SK-N-SH treated with all-trans-retinoic acid at 6 μM for 48 hours (cell line): Measurements from ENCODE around the gene ABCB11.
A peak's percentile ranks its signal among the peaks of the same experiment; 100 is the strongest.
"Not testable (repeated sequence)": the region's sequence is repeated elsewhere in the genome, so short reads cannot be mapped to it uniquely, and the experiment has no call there.

ENCODE experiments used
- ATAC-seq: fragments of 200-7000 bp; cut with Tn5 transposase; 3 replicates; pipeline ENCODE4 v1.9.1; 2020; ENCODE audit warnings: mild to moderate bottlenecking, moderate library complexity
- ARNTL ChIP-seq: fragments of 450-650 bp; formaldehyde crosslinking; IDR thresholded peaks from 2 replicates; pipeline ENCODE4 v1.5.0; 2020; ENCODE audit warnings: low read depth, mild to moderate bottlenecking, moderate library complexity, borderline replicate concordance
- ESRRG ChIP-seq: fragments of 250-450 bp; sonication (Bioruptor Pico); IDR thresholded peaks from 2 replicates; pipeline ENCODE4 v1.6.1; 2021; ENCODE audit warnings: mild to moderate bottlenecking
- GLIS3 ChIP-seq: fragments of 250-450 bp; sonication (Bioruptor Pico); IDR thresholded peaks from 2 replicates; pipeline ENCODE4 v1.5.0; 2020; ENCODE audit warnings: mild to moderate bottlenecking, moderate library complexity
- SNAI2 ChIP-seq: fragments of 250-450 bp; sonication (Bioruptor Pico); IDR thresholded peaks from 2 replicates; pipeline ENCODE4 v1.5.0; 2020; ENCODE audit warnings: mild to moderate bottlenecking, moderate library complexity
- ZC3H10 ChIP-seq: fragments of 250-450 bp; sonication (Bioruptor Pico); IDR thresholded peaks from 2 replicates; pipeline ENCODE4 v1.5.1; 2021; ENCODE audit warnings: mild to moderate bottlenecking, moderate library complexity
- ZFP3 ChIP-seq: fragments of 250-450 bp; sonication (Bioruptor Pico); IDR thresholded peaks from 2 replicates; pipeline ENCODE4 v1.5.0; 2020; ENCODE audit warnings: mild to moderate bottlenecking, moderate library complexity
- ZFP30 ChIP-seq: fragments of 450-650 bp; formaldehyde crosslinking; IDR thresholded peaks from 2 replicates; pipeline ENCODE4 v1.5.0; 2022; ENCODE audit warnings: mild to moderate bottlenecking, moderate library complexity
- ZNF8 ChIP-seq: fragments of 450-650 bp; formaldehyde crosslinking; IDR thresholded peaks from 2 replicates; pipeline ENCODE4 v1.5.0; 2020; ENCODE audit warnings: mild to moderate bottlenecking, moderate library complexity

ABCB11 gene

DNA sequence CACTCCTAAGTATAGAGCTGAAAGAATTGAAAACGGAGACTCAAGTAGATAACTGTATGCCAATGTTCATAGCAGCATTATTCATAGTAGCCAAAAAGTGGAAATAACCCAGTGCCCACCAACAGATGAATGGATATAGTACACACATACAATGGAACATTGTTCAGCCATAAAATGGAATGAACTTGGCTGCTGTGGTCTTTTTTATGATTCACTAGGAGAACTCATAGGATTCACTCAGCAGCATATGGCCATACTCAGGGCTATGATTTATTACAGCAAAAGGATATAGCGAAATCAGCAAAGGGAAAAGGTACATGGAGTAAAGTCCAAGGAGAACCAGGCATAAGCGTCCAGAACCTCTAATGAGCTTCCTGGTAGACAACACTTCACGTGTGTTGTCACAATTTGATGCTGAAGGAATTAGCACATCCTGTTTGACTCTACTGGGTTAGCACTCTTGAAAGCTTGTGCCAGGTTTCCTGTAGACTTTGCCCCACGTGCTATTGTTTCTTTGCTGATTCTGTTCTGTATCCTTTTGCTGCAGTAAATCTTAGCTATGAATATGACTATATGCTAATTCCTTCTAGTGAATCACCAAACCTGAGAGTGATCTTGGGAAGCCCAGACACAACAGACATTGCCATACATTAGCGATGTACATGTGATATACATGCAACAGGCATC, 156.6 kb downstream of the ABCB11 start:
- ATAC-seq, result no peak
- TF ChIP-seq GLIS3, result no peak
- no peak for TF ChIP-seq ZFP3
- no peak for TF ChIP-seq SNAI2 (CRISPR knock-in tag)
- no peak for TF ChIP-seq ZNF8
- no peak for TF ChIP-seq ZFP30
- TF ChIP-seq ZC3H10 (CRISPR knock-in tag), result no peak
- TF ChIP-seq ARNTL (CRISPR knock-in tag), result no peak
- TF ChIP-seq ESRRG, result no peak

DNA sequence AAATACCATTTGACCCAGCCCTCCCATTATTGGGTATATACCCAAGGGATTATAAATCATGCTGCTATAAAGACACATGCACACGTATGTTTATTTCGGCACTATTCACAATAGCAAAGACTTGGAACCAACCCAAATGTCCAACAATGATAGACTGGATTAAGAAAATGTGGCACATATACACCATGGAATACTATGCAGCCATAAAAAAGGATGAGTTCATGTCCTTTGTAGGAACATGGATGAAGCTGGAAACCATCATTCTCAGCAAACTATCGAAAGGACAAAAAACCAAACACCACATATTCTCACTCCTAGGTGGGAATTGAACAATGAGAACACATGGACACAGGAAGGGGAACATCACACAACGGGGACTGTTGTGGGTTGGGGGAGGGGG, 160.3 kb downstream of the ABCB11 start:
- ATAC-seq, result not testable (repeated sequence)
- TF ChIP-seq ZNF8, result 0 out of 2 replicates have a peak, but pooled peaks have one; percentile 7
